ENCODE data around the gene USP21.
"Not testable (repeated sequence)": the region's sequence is repeated elsewhere in the genome, so short reads cannot be mapped to it uniquely, and the experiment has no call there.

Gene USP21, protein sequence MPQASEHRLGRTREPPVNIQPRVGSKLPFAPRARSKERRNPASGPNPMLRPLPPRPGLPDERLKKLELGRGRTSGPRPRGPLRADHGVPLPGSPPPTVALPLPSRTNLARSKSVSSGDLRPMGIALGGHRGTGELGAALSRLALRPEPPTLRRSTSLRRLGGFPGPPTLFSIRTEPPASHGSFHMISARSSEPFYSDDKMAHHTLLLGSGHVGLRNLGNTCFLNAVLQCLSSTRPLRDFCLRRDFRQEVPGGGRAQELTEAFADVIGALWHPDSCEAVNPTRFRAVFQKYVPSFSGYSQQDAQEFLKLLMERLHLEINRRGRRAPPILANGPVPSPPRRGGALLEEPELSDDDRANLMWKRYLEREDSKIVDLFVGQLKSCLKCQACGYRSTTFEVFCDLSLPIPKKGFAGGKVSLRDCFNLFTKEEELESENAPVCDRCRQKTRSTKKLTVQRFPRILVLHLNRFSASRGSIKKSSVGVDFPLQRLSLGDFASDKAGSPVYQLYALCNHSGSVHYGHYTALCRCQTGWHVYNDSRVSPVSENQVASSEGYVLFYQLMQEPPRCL

GRCh38 chr1:161159087-161159912 is at the start of gene USP21:
Gene USP21 (plus strand): TSS chr1:161159500. CDS start chr1:161160641, 1,141 bp downstream.
- DNase-seq (ENCODE audit: low read depth, low spot score), result no peak
- Histone ChIP-seq H3K27ac (no peak within 1 kb of the TSS), H3K9ac (ENCODE audit: insufficient read length) (peak within 1 kb of the TSS; percentile 95), H3K4me3 (peak within 1 kb of the TSS; percentile 88), H3K9me3 (ENCODE audit: low read depth, low read length) (no peaks in the 10 kb centered on the region), H3K36me3 (ENCODE audit: insufficient read depth, low read length) (peaks cover 28% of the 10 kb centered on the region; the same call in 1 of the 2 replicates)
- TF ChIP-seq FOXP2 (optimal IDR thresholded peaks at IDR 0.05; ENCODE audit: control extremely low read depth, extremely low read length, insufficient read depth) (no peak), POLR2AphosphoS5 (IDR thresholded peaks at IDR 0.05; ENCODE audit: borderline replicate concordance, low read depth, low read length) (peak; percentile 89)

- TF ChIP-seq EZH2 (IDR thresholded peaks at IDR 0.05) (no peak), FOXP2 (optimal IDR thresholded peaks at IDR 0.05; ENCODE audit: control extremely low read depth, extremely low read length, insufficient read depth) (no peak), POLR2AphosphoS5 (IDR thresholded peaks at IDR 0.05; ENCODE audit: borderline replicate concordance, low read depth, low read length) (no peak)
- peaks cover 24% of the 10 kb centered on the region for H3K36me3 ChIP-seq (ENCODE audit: insufficient read depth, low read length)
- no peak overlapping the region for H3K27ac ChIP-seq
Measured at GRCh38 chr1:161111117-161111516, 48.2 kb upstream of the USP21 start.

GRCh38 chr1:161111527-161111926 is 47.8 kb upstream of the USP21 start:
- no peak for DNase-seq (ENCODE audit: low read depth, low spot score)
- Histone ChIP-seq H3K4me3 (no peak overlapping the region), H3K27ac (no peak overlapping the region), H3K9me3 (ENCODE audit: low read depth, low read length) (no peaks in the 10 kb centered on the region), H3K36me3 (ENCODE audit: insufficient read depth, low read length) (peaks cover 24% of the 10 kb centered on the region), H3K9ac (ENCODE audit: insufficient read length) (no peak overlapping the region)
- TF ChIP-seq EZH2 (IDR thresholded peaks at IDR 0.05), result no peak
- no peak for TF ChIP-seq FOXP2 (optimal IDR thresholded peaks at IDR 0.05; ENCODE audit: control extremely low read depth, extremely low read length, insufficient read depth)
- no peak for TF ChIP-seq POLR2AphosphoS5 (IDR thresholded peaks at IDR 0.05; ENCODE audit: borderline replicate concordance, low read depth, low read length)

More at GRCh38 chr1:161111117-161111516, 48.2 kb upstream of the USP21 start:
- no peak for DNase-seq (ENCODE audit: low read depth, low spot score)
- no peak overlapping the region for H3K9ac ChIP-seq (ENCODE audit: insufficient read length)
- H3K4me3 ChIP-seq, result no peak overlapping the region
- H3K9me3 ChIP-seq (ENCODE audit: low read depth, low read length), result no peaks in the 10 kb centered on the region

- Histone ChIP-seq H3K9ac (ENCODE audit: insufficient read length) (no peak overlapping the region), H3K9me3 (ENCODE audit: low read depth, low read length) (no peaks in the 10 kb centered on the region), H3K36me3 (ENCODE audit: insufficient read depth, low read length) (peaks cover 20% of the 10 kb centered on the region), H3K4me3 (no peak overlapping the region), H3K27ac (no peak overlapping the region)
- DNase-seq (ENCODE audit: low read depth, low spot score), result no peak
- TF ChIP-seq POLR2AphosphoS5 (IDR thresholded peaks at IDR 0.05; ENCODE audit: borderline replicate concordance, low read depth, low read length), result no peak
- no peak for TF ChIP-seq EZH2 (IDR thresholded peaks at IDR 0.05)
- TF ChIP-seq FOXP2 (optimal IDR thresholded peaks at IDR 0.05; ENCODE audit: control extremely low read depth, extremely low read length, insufficient read depth), result no peak
Measured at GRCh38 chr1:161113915-161114314, 45.4 kb upstream of the USP21 start.

DNA sequence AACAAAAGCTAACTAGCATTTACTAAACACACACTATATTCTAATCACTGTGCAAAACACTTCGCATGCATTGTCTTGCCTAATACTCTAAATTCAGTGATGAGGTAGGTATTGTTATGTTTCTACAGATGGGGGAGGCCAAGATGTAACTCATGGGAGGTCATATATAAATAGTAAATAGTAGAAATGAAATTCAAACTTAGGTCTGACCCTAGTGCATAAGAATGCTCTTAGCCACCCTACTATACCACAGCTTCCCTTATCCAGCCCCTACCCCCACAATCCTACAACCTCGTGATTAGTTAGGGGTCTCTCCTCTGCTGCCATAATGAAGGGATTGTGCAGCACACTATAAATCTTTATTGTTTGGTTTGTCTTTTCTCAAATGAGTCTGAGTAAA is 44.7 kb upstream of the USP21 start:
- no peak for DNase-seq (ENCODE audit: low read depth, low spot score)
- no peak overlapping the region for H3K4me3 ChIP-seq
- H3K9ac ChIP-seq (ENCODE audit: insufficient read length), result no peak overlapping the region
- H3K36me3 ChIP-seq (ENCODE audit: insufficient read depth, low read length), result peaks cover 19% of the 10 kb centered on the region
- H3K27ac ChIP-seq, result no peak overlapping the region
- H3K9me3 ChIP-seq (ENCODE audit: low read depth, low read length), result no peaks in the 10 kb centered on the region
- TF ChIP-seq FOXP2 (optimal IDR thresholded peaks at IDR 0.05; ENCODE audit: control extremely low read depth, extremely low read length, insufficient read depth) (no peak), EZH2 (IDR thresholded peaks at IDR 0.05) (no peak), POLR2AphosphoS5 (IDR thresholded peaks at IDR 0.05; ENCODE audit: borderline replicate concordance, low read depth, low read length) (no peak)

- Histone ChIP-seq H3K27ac (no peak overlapping the region), H3K9me3 (ENCODE audit: low read depth, low read length) (no peaks in the 10 kb centered on the region), H3K9ac (ENCODE audit: insufficient read length) (no peak overlapping the region), H3K36me3 (ENCODE audit: insufficient read depth, low read length) (peaks cover 26% of the 10 kb centered on the region), H3K4me3 (no peak overlapping the region)
- TF ChIP-seq EZH2 (IDR thresholded peaks at IDR 0.05) (no peak), FOXP2 (optimal IDR thresholded peaks at IDR 0.05; ENCODE audit: control extremely low read depth, extremely low read length, insufficient read depth) (no peak), POLR2AphosphoS5 (IDR thresholded peaks at IDR 0.05; ENCODE audit: borderline replicate concordance, low read depth, low read length) (no peak)
- no peak for DNase-seq (ENCODE audit: low read depth, low spot score)
Measured at GRCh38 chr1:161115132-161115711, 44.1 kb upstream of the USP21 start.

DNA sequence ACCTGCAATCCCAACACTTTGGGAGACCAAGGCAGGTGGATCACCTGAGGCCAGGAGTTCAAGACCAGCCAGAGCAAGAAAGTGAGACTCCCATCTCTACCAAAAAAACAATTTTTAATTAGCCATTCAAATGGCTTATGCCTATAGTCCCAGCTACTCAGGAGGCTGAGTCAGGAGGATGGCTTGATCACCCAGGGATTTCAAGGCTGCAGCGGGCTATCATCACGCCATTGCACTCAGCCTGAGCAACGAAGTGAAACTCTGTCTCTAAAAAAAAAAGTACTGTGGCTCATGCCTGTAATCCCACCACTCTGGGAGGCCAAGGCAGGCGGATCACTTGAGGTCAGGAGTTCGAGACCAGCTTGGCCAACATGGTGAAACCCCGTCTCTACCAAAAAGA is 43.3 kb upstream of the USP21 start:
- peaks cover 33% of the 10 kb centered on the region for H3K36me3 ChIP-seq (ENCODE audit: insufficient read depth, low read length)
- H3K9ac ChIP-seq (ENCODE audit: insufficient read length); H3K9me3 ChIP-seq (ENCODE audit: low read depth, low read length); DNase-seq (ENCODE audit: low read depth, low spot score); H3K27ac ChIP-seq; H3K4me3 ChIP-seq: not testable (repeated sequence)
